ENCODE data around the gene HAPLN1. TPM values are rescaled to one million over a fixed set of nuclear protein-coding genes. Genes with fewer than 3 reads are reported as not detected.

The HAPLN1 gene
- polyA plus RNA-seq, 1 donor from 2014 or later: 0.10 TPM

- no peaks in the 10 kb centered on the region for H3K36me3 ChIP-seq (ENCODE audit: insufficient read depth, low read length)
- H3F3A ChIP-seq (ENCODE audit: insufficient read depth, low read length, poor library complexity, severe bottlenecking): no peaks in the 10 kb centered on the region
- H3K9me2 ChIP-seq (ENCODE audit: insufficient read depth, low read length): no peaks in the 10 kb centered on the region
- no peak overlapping the region for H3K27ac ChIP-seq (ENCODE audit: low read length)
- H3K4me2 ChIP-seq (ENCODE audit: low read length): no peak overlapping the region
- no peak overlapping the region for H2AFZ ChIP-seq (ENCODE audit: low read depth, low read length)
- H3K4me3 ChIP-seq (ENCODE audit: low read length): no peak overlapping the region
- H3K27me3 ChIP-seq (ENCODE audit: insufficient read depth, low read depth, low read length): no peaks in the 10 kb centered on the region
- H3K79me2 ChIP-seq (replicated peaks; ENCODE audit: insufficient read depth, low read length): no peaks in the 10 kb centered on the region
- no peaks in the 10 kb centered on the region for H4K20me1 ChIP-seq (ENCODE audit: insufficient read depth)
- no peaks in the 10 kb centered on the region for H3K9me3 ChIP-seq (ENCODE audit: low read length)
- no peak overlapping the region for H3K9ac ChIP-seq (ENCODE audit: low read length)
- no peak for TF ChIP-seq TAF1 (IDR thresholded peaks at IDR 0.05; ENCODE audit: low read depth)
- TF ChIP-seq CTCF (IDR thresholded peaks at IDR 0.05; ENCODE audit: poor library complexity, severe bottlenecking): no peak
- TF ChIP-seq EP300 (conservative IDR thresholded peaks at IDR 0.05; ENCODE audit: poor library complexity, severe bottlenecking): no peak
- no peak for TF ChIP-seq RAD21 (conservative IDR thresholded peaks at IDR 0.05)
- TF ChIP-seq SMC3 (conservative IDR thresholded peaks at IDR 0.05; ENCODE audit: poor library complexity): no peak
- TF ChIP-seq POLR2AphosphoS5 (IDR thresholded peaks at IDR 0.05): no peak
- TF ChIP-seq MXI1 (conservative IDR thresholded peaks at IDR 0.05; ENCODE audit: poor library complexity, severe bottlenecking): no peak
- TF ChIP-seq EZH2 (IDR thresholded peaks at IDR 0.05; ENCODE audit: borderline replicate concordance, insufficient read depth, low read length, poor library complexity, severe bottlenecking): no peak
- no peak for TF ChIP-seq REST (IDR thresholded peaks at IDR 0.05; ENCODE audit: borderline replicate concordance)
Measured at GRCh38 chr5:83703059-83703458, 17.6 kb downstream of the HAPLN1 start.

GRCh38 chr5:83701886-83702285 lies 18.8 kb downstream of the HAPLN1 start:
- Histone ChIP-seq H3K79me2 (replicated peaks; ENCODE audit: insufficient read depth, low read length) (no peaks in the 10 kb centered on the region), H3K4me2 (ENCODE audit: low read length) (no peak overlapping the region), H3K9me3 (ENCODE audit: low read length) (no peaks in the 10 kb centered on the region), H3K9me2 (ENCODE audit: insufficient read depth, low read length) (no peaks in the 10 kb centered on the region), H3K4me3 (ENCODE audit: low read length) (no peak overlapping the region), H3K27me3 (ENCODE audit: insufficient read depth, low read depth, low read length) (no peaks in the 10 kb centered on the region), H3F3A (ENCODE audit: insufficient read depth, low read length, poor library complexity, severe bottlenecking) (no peaks in the 10 kb centered on the region), H4K20me1 (ENCODE audit: insufficient read depth) (no peaks in the 10 kb centered on the region), H2AFZ (ENCODE audit: low read depth, low read length) (no peak overlapping the region), H3K36me3 (ENCODE audit: insufficient read depth, low read length) (no peaks in the 10 kb centered on the region), H3K27ac (ENCODE audit: low read length) (no peak overlapping the region), H3K9ac (ENCODE audit: low read length) (no peak overlapping the region)
- TF ChIP-seq REST (IDR thresholded peaks at IDR 0.05; ENCODE audit: borderline replicate concordance) (no peak), CTCF (IDR thresholded peaks at IDR 0.05; ENCODE audit: poor library complexity, severe bottlenecking) (no peak), SMC3 (conservative IDR thresholded peaks at IDR 0.05; ENCODE audit: poor library complexity) (no peak), EP300 (conservative IDR thresholded peaks at IDR 0.05; ENCODE audit: poor library complexity, severe bottlenecking) (no peak), EZH2 (IDR thresholded peaks at IDR 0.05; ENCODE audit: borderline replicate concordance, insufficient read depth, low read length, poor library complexity, severe bottlenecking) (no peak), MXI1 (conservative IDR thresholded peaks at IDR 0.05; ENCODE audit: poor library complexity, severe bottlenecking) (no peak), TAF1 (IDR thresholded peaks at IDR 0.05; ENCODE audit: low read depth) (no peak)

All from neural cell (in vitro differentiated cells).